HG03135 (cell line): Measurements from ENCODE around the gene ZNF618.

Experiments
- ATAC-seq: cut with Tn5 transposase; IDR thresholded peaks from one replicate; pipeline ENCODE4 v1.9.1; 2021; ENCODE audit warnings: mild to moderate bottlenecking, moderate library complexity; ENCODE audit not compliant: unreplicated experiment

Gene ZNF618

DNA sequence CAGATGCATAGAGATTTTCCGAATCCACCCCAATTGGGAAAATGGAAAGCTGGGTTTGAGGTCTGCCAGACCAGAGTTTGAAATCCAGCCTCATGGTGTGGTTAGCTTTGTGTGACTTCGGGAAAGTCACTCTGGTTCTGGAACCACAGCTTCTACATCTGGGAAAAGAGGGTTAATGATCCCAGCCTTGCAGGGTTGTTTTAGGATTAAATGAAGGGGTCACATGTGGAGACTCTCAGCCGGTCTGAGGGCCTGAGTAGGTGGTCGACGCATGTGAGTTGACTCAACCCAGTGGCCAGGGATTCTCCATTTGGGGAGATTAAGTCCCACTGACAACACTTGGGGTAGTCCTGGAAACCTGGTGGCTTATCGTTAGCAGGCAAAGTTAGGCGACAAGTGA lies 6.1 kb downstream of the ZNF618 start:
- ATAC-seq, result no peak

DNA sequence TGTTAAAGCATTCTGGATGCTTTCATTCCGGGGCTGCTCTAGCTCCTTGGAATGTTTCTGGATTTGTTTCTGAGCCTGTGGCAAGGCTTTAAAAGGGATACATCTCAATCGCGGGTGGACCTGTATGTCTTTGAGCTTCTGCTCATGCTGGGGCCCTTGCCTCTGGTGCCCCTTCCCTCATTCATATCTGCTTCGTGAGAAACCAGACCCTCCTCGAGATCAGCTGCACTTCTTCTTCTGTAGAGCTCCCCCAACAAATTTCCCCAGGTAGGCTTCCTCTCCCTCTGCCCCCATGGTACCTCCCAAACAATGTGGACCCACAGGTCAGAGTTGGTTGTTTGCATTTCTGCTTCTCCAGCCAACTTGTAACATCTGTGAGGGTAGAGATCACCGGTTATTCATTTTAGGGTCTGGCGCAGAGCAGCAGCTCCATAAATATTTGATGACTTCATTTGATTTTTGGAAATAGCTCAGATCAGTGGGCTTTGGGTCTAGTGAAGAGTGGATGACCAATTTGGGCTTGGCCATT lies 6.6 kb downstream of the ZNF618 start:
- no peak for ATAC-seq

DNA sequence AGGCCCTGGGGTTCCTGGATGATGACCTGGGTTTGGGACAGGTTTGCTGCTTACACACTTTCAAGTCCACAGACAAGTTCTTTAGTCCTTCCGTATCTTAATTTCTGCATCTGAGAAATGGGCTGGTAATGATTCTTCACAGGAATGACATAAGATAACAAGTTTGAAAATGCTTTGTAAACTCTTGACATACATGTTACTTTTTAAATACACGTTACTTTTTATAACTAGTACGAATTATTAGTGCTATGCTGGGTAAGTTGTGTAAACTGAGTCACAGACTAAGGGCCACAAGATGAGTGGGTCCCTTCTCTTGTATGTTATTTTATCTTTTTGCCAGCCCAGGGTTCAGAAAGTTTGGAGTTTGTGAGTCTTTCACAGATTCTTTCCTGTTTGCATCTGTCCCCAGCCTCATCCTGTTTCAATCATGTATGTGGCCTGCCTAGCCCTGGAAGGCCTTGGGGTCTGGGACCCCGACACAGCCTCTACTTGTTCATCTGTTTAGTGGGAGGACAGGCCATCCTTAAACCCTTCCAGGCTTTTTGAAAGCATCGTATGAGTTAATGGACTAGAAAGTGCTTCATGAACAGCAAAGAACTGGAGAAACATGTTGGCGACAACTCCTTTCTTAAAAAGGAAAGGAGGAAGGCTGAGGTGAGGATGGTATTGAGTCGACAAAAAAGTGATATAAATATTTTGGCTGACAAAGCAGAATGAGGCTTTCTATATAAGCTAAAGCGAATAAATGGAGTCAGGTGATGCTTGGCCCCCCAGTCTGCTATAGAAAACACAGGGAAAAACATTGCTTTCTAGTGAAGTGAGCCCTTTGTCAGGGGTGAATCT lies 9.3 kb downstream of the ZNF618 start:
- no peak for ATAC-seq

DNA sequence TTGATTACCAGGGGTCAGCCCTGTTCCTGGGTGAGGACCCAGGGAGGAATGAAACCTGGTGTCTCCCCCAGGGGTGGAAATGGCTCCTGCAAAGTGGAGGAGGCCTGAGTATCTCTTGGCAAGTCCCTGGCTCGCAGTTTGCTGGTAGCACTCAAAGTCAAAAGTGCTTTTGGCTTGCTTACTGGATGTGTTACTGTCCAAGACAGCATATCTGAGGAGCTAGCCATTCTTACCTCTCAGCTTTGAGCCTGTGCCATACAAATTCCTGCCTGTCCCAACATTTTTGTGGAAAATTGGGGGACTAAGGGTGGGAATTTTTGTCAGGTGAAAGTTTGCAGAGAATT lies 9.9 kb downstream of the ZNF618 start:
- no peak for ATAC-seq

DNA sequence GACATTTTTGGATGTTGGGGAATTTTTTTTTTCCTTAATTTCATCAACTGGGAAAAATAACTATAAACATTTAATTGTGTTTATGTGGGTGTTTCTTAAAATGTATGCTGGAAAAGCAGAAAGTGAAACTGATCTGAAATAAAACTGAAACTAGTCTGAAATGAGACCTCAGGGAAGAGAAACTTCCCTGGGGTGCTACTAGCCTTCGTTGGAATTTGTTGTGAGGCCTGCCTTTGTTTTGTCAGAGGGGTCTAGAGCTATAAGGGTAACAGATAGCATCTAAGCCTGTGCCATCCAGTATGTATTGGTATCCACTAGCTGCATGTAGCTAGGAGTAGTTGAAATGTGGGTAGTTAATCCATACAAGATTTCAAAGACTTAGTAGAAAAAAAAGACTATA lies 10.4 kb downstream of the ZNF618 start:
- no peak for ATAC-seq

DNA sequence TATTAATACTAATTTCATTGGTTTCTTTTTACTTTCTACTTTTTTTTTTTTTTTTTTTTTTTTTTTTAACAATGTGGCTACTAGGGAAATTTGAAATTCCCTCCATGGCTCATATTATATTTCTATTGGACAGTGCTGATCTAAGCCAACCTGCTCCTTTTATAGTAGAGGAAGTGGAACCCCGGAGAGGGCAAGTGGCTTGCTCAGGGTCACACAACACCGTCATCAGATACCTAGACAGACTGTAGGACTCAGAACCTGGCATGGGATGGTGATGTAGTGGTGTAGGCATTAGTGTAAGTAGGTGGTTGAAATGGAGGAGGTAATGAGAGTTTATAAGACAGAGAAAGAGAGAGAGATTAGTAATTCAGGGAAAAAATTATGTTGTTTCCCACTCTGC lies 10.8 kb downstream of the ZNF618 start:
- no peak for ATAC-seq

DNA sequence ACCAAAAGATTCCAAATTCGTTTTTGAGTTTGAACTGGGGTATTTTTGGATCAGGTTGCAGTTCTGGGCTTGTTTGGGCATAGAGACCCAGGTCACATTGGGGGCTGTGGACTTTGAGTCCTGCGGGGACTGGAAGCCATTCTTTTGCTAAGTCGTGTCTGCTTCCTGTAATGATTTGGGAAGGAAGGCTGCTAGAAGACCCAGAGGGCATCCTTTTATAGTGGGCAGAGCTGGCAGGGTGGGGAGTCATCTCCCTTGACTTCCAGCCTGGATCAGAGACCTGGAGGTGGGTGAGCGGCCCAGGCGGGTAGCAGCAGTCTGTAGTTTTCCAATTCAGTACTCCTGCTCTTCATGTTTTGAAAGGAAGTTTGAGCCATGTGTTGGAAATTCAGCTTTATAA lies 11.3 kb downstream of the ZNF618 start:
- ATAC-seq, result no peak

DNA sequence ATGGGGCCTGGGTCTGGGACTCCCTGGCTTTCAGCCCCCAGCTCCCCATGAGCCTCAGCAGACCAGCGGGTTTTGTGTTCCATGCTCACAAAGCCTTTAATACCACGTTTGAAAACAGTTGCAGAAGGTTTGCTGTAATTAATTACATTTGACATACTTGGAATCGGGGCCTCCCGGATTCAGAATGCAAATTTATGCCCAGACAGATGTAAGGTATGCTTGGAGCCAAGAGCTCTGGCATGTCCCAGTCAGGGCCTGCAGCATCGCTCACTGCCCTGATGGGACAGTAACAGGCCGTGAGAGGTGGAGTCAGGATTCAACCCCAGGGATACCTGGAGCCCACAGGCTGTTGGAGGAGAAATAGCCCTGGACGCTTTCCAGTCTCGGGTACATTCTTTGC lies 12.2 kb downstream of the ZNF618 start:
- ATAC-seq, result no peak

DNA sequence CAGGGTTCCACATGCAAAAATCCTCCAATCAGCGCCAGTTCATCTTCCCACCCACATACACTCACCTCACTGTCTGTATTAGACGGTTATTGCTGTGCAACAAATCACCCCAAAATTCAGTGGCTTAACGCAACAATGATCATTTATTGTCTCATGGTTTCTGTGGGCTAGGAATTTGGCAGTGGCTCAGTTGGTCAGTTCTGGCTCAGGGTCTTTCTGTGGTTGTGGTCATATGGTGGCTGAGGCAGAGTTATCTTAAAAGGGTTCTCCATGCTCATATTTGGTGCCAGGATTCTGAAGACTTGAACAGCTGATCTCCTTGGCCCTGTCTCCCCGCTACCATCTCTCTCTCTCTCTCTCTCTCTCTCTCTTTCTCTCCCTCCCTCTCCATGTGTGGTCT lies 12.9 kb downstream of the ZNF618 start:
- ATAC-seq, result no peak

DNA sequence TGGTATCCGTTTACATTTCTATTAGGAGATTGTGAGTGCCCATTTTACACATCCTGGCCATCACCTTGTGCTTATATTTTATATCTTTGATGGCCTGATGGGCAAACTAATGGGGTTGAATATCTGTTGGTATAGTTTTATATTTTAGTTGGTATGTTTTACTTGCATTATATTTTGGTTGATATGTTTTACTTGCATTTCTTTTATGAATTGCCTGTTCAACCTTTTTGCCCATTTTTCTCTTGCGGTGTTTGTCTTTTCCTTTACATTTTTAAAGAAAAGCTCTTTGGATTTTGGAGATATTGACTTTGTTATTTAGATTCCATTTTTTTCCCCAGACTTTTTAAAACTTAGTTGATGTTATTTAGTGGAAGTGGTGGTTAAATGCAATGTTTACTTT lies 14.6 kb downstream of the ZNF618 start:
- no peak for ATAC-seq

DNA sequence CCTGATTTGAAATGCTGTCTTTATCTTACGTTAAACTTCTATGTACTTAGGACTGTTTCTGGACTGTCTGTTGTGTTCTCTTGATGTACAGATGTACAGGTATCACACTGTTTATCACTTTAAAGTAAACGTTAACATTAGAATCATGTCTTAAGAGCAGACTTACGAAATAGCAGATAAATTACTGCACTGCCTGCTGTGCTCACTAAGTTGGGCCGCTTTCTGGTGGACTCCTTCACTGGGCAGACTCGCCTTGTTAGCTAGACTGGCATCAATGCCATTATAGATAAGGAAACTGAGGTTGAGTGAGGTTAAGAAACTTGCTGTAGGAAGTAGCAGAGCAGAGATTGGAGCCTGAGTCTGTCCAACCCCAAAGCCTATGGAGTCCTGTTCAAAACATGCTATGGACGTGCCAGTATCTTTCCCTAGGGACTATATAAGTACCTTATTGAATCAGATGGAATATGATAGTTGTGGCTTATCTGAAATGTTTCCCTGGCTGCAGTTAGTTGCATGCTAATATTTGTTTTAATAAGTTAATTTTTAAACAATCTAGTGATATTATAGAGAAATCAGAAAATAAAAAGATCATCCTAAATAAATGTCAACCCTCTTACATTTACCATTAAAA lies 16.9 kb downstream of the ZNF618 start:
- ATAC-seq, result no peak

DNA sequence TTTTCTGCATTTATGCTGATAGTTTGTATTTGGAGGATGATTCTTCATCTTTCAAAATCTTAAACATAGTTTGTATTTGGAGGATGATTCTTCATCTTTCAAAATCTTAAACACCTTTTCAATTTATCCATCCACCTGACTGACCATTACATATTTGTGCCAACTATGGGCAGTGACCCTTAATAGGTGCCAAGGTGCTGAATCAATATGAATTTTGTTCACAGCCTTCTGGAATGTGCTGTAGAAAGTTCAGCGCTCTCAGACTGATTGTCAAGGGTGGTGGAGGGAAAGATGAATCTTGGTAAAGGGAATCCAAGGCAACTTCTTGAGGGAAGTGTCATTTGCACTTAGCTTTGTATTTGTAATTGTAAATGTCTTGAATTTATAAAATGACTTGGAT lies 18.1 kb downstream of the ZNF618 start:
- no peak for ATAC-seq

DNA sequence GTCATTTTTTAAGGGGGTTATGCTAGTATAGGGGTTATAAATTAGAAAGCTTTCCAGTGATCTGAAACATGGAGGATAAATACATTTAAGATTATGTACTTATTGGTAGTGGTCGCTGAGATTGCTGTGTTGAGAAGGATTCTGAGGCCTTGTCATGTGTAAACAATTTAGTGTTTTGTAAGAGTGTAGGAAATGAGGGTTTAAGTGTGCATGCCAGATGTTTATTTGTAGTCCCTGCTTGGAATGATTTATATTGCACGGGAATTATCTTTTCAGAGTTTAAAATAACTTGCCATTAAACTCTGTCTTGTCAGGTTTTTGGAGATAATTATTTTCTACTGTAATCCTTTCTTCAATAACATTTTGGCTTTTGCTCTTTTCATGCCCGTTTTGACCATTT lies 19.4 kb downstream of the ZNF618 start:
- no peak for ATAC-seq

DNA sequence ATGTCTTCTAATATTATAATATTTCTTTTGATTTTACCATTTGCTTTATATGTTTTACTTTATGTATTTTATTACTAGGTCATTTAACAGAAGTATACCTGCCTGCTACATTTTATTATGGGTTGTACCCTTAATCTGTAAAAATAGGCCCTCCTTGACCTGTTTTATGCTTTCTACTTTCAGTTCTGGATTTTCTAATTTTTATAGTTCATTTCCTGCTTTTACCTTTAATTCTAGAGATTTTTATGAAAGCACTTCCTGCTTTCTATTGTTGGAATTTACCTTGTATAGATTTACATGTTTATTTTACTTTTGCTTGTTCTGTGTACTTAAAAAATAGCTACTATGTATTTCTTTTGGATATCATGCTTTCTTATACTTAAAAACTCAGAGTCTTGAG lies 20.6 kb downstream of the ZNF618 start:
- no peak for ATAC-seq

DNA sequence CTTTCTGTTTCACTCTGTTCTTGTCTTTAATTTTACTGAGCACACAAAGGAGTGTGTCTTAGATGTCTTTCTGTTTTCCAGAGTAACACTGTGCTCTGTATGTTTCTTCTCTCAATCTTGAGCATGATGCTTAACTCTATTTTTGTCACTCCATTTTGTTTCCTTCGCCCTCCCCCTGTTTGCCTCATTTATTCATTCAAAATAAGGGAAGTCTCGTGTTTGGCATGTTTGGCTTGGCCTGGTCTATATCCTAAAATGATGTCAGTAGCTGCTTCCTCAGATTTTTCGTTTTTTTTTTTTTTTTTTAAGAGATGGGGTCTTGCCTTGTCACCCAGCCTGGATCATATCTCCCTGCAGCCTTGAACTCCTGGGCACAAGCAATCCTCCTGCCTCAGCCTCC lies 22.0 kb downstream of the ZNF618 start:
- ATAC-seq, result no peak

DNA sequence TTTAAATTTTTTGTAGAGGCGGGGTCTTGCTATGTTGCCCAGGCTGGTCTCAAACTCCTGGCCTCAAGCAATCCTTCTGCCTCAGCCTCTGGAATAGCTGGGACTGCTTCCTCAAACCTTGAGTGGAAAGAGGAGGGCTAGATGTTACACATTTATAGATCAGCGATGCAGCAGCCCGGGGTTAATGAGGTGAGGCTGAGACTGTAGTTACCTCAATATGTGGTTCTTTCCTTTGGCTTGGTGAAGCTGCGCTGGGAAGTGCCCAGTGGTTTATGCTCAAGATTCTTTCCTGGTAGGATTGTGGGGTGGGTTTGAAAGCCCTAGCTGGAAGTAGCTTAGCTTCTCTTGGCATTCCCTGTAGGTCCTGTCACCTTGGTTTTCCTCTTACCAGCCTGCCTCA lies 22.5 kb downstream of the ZNF618 start:
- ATAC-seq, result no peak

DNA sequence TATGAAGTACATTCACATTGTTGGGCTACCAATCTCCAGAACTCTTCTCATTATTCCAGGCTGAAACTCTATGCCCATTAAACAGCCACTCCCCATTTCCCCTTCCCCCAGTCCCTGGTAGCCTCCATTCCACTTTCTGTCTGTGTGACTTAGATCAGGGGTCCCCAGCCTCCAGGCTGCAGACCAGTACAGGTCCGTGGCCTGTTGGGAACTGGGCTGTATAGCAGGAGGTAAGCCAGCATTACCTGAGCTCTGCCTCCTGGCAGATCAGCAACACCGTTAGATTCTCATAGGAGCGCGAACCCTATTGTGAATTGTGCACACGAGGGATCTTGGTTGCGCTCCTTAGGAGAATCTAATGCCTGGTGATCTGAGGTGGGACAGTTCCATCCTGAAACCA lies 23.1 kb downstream of the ZNF618 start:
- no peak for ATAC-seq

DNA sequence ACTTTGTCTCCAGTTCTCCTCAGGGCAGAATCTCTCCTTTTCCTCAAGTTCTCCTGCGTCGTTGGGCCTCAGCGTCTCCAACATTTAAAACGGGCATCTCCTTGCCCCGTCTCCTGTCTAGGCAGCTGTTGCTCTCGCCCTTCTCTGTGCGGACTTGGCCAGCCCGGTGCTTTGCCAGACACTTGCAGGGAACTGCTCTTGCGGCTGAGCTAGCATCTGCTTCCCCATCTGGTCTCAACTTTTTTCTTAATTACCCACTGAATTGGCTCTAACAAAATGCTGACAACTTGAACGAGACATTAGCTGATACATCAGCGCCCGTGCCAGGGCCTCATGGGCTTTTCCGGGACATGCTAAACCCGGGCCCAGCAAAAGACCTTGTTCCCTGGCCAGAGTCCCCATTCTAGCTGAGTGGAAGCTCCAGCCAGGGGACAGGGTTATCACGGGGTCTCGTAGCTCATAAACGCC lies 25.1 kb downstream of the ZNF618 start:
- no peak for ATAC-seq

DNA sequence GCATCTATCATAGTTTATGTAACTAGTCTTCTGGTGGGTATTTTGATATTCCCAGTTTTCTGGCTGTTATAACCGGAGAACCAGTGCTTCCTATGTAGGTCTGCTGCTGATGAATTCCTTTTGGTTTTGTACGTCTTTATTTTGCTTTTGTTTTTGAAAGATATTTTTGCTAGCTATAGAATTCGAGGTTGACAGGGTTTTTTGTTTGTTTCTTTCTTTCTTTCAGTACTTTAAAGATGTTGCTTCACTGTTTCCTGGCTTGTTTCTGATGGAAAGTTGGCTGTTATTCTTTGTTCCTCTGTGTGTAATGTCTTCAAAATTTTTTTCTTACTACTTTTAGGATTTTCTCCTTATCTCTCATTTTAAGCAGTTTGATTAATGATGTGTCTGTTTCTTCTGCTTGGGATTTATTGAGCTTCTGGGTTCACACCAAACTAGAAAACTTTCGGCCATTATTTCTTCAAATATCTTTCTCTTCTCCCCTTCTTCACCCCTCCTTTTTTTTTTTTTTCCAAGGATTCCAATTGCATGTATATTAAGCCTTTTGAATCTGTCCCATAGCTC lies 27.5 kb downstream of the ZNF618 start:
- no peak for ATAC-seq

DNA sequence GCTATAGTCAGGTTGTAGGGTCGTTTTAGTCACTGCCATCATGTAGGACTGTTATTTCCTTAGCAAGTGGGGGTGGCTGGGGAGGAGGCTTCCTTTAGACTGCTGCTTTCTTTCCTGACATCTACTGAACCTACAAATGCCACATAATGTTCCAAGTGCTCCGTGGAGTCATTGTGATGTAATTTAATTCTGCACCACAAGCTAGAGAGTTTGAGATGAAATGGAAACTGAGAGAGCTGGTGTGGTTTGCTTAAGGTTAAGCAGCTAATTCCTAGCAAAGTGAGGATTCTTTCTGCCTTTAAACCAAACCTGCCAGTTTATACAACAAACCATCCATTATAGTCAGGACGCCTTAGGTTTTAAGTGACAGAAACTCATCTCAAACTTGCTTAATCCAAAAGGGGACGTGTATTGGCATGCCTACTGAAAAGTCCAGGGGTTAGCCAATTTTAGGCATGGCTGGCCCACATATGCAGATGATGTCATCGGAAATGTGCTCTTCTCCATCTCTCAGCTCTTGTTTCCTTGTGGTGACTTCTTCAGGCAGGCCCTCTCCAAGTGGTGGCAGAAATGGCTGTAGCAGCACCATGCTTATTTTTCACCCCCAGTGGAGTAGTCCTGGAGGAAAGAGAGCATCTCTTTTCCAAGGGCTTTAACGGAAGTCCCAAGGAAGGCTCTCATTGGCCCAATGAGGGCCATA lies 30.5 kb downstream of the ZNF618 start:
- ATAC-seq, result no peak

DNA sequence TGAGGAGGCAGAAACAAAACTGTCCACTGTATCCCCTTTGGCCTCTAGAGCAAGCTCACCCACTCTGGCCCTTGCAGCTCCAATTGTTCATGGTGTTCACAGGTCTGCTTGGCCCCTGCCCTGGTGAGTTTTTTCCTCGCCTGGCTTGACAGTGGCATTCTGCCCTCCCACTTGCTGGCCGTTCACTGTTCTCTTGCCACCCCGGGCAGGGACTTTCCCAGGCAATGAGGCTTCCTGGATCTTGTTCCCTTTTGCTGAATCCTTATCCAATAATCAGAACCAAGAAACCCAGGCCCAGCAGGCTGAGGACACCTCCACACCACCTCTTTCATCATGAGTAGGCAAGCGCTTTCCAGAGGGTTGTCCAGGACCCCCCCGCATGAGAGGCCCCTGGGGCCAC lies 31.2 kb downstream of the ZNF618 start:
- ATAC-seq, result no peak

DNA sequence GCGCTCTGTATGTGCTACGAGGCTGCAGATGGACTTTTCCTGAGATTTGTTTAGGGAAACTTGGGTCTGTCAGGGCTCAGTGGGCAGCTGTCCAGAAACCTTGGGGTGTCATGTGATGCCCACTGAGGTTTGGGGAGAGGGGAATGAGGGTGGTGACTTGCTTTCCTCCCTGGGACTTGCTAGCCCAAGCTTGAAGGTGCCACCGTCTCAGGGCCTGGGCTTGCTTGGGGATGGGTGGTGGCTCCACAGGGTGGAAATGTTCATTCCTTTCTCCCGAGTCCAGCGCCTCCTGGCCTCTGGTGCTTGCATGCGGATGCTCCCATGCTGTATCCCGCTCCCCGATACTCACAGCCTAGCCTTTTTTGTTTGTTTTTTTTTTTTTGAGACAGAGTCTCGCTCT lies 33.3 kb downstream of the ZNF618 start:
- no peak for ATAC-seq
